Epithelial cell of proximal tubule (primary cell): ENCODE data around the gene CCNH. TPM values are rescaled to one million over a fixed set of nuclear protein-coding genes. Genes with fewer than 3 reads are reported as not detected.
A peak's percentile ranks its signal among the peaks of the same experiment; 100 is the strongest.

Source experiments
- DNase-seq: peaks from one replicate; pipeline ENCODE4 v3.0.0-alpha.2; 2011; ENCODE audit warnings: low read depth
- H3K4me3 ChIP-seq: 2 replicates; pipeline ENCODE4 v1.5.1; 2011; ENCODE audit warnings: low read depth, mild to moderate bottlenecking, low read length
- total RNA-seq: library from RNA; depleted of rRNA; stranded (reverse); fragments of >200 nt; gene quantifications from 2 replicates; pipeline ENCODE4 v1.2.3, GENCODE V29; 2015
- TF ChIP-seq, protein P1 (sequence below): conservative IDR thresholded peaks from 2 replicates; pipeline ENCODE4 v1.5.1; 2012; ENCODE audit warnings: low read depth, mild to moderate bottlenecking, low read length

CCNH gene
- total RNA-seq, 1 donor from 2014 or later, result 61.7 TPM

DNA sequence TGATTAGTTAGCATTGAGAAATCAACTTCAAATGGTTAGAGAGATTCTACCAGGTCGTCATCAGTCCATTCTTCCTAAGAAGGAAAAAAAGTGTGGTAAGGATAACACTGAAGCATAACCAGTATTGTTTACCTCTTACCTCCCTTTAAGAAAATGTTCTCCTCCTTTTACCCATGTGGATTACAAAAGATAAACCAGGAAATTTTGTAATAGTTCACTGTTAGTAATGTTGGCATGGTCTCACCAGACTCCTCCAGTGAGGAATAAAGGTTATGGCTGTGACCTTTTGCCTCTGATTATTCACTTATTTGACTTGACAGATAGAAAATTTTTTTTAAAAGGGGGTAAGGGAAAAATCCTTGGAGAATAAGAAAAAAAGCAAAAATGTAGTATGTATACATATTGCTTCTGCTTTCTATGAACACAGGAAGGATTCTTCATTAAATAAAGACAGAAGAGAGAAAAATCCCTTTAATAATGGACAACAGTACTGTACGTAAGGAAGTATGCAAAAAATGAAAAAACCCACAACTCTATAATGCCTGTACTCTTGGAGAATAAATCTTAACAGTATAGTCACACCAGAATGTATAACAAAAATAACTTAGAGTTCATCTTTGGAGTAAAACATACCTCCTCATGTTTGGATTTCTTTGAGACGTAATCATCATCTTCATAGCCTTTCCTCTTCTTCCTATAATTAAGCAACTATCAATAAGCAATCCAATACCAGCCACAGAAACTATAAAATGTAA, 18.1 kb downstream of the CCNH start:
- TF ChIP-seq, protein P1, sequence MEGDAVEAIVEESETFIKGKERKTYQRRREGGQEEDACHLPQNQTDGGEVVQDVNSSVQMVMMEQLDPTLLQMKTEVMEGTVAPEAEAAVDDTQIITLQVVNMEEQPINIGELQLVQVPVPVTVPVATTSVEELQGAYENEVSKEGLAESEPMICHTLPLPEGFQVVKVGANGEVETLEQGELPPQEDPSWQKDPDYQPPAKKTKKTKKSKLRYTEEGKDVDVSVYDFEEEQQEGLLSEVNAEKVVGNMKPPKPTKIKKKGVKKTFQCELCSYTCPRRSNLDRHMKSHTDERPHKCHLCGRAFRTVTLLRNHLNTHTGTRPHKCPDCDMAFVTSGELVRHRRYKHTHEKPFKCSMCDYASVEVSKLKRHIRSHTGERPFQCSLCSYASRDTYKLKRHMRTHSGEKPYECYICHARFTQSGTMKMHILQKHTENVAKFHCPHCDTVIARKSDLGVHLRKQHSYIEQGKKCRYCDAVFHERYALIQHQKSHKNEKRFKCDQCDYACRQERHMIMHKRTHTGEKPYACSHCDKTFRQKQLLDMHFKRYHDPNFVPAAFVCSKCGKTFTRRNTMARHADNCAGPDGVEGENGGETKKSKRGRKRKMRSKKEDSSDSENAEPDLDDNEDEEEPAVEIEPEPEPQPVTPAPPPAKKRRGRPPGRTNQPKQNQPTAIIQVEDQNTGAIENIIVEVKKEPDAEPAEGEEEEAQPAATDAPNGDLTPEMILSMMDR, result no peak
- peak; percentile 79 for DNase-seq
- no peak overlapping the region for H3K4me3 ChIP-seq

DNA sequence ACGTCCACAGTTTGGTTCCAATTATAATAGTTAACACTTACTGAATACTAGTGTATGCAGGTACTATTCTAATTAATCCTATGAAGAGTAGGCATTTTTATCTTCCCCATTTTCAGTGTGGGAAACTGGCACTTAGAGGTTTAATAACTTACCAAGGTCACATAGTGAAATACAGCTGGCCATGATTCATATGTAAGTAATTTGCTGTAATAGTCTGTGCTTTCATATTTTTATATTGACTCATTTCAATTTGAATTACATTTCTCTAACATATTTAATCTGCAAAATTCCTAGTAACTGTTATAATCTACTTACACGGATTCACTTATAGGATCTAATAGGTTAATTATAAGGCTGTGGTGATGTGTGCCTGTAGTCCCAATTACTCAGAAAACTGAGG, 19.4 kb downstream of the CCNH start:
- TF ChIP-seq, protein P1, result no peak
- H3K4me3 ChIP-seq, result no peak overlapping the region
- peak; percentile 73 for DNase-seq

DNA sequence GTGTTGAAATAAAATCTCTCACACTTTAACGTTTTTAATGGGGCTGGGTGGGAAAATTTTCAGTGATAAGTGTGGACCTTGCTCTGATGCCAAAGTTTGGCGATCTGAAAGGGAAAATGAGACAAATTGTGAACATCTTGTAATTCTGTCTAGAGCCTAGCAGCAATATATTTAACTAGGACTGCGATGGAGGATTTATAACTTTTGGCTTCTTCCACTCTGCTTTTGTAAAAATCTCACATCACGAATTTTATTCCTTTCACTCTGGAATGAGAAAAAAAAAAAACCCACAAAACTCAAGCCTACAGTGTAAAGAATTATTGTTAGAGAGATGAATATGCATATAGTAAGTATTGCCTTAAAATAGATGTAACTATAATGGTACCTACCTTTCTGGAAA, 19.9 kb downstream of the CCNH start:
- no peak for DNase-seq
- TF ChIP-seq, protein P1, result no peak
- H3K4me3 ChIP-seq, result no peak overlapping the region

DNA sequence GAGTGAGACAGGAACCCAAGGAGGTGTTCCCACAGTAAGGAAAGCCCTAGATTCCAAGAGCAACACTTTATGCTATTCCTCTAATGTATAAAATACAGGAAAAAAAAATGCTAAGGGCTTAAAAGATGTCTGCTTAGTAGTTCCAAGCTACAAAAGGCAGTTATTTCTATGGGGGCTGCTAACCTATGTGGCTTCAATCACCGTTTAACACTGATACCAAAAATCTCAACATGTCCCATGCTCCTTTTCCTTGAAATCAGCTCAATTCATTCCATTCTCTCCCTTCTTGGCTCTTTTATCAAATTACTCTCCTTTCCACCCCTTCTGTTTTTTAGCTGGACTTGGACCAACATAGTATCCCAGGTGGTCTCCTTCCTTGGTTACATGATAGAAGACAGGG, 20.6 kb downstream of the CCNH start:
- no peak for DNase-seq
- no peak overlapping the region for H3K4me3 ChIP-seq
- TF ChIP-seq, protein P1, result no peak

DNA sequence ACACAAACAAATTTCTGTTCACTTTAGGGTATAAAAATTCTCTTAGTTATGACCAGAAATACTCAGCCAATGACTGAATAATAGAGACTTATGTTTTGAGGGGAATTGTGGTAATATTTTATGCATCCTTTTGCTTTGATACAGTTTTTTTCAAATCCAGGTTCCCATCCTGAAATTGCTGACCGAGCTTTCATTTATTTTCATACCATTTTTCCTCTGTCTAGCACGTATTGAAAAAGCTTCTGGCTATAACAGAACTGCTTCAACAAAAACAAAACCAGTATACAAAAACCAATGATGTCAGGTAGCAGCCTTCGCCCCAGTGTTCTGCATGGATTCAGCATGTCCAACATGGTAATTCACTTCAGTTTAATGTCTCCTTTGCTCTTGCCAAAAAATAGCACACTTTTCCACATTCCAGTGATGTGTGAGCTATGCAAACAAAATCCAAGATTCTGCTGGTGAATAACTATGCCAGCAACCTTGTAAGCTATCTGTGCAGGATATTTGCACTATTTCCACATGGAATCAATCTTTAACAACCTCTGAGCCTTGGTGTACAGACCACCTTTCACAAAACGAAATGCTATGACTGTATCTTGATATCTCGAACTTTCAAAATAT, 22.0 kb downstream of the CCNH start:
- DNase-seq, result no peak
- TF ChIP-seq, protein P1, result no peak
- no peak overlapping the region for H3K4me3 ChIP-seq

DNA sequence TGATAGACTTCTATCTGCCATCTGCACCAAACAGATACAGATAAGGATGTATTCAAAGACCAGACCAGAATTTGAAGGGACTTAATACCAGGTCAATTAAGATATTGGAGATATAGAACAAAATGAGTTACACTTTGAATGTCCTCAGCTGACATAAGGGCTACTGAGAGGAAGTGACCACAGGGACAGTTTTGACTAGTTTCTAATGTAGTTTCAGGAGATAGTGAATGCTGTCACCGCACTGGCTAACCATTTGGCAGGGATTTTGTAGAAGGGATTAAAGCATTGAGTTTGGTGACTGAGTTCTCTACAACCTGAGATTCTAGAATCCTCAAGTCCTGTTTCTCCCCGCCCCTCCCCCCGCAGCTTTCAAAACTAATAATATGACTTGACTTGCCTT, 22.7 kb downstream of the CCNH start:
- TF ChIP-seq, protein P1, result no peak
- DNase-seq, result no peak
- no peak overlapping the region for H3K4me3 ChIP-seq
